Ammon's horn (tissue), 1 donor: ENCODE data around the gene RIT1.

Experiments used
- DNase-seq: peaks from one replicate; pipeline ENCODE4 v3.0.0-alpha.2; 2016; ENCODE audit warnings: low spot score

RIT1 gene

DNA sequence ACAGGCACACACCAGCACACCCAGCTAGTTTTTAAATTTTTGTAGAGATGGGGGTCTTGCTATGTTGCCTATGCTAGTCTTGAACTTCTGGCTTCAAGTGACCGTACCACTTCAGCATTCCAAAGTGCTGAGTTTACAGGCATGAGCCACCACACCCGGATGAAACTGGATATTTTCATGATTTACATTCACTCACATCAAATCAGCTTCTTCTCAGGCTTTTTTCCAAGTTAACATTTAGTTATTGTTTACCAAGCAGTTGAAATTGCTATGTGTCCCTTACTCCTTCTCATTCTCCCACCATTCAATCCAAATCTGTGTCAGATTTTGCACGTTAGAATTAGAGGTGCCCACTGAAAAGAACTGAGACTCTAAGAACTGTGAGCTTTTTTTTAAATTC is 18.4 kb downstream of the RIT1 start:
- DNase-seq, result no peak

DNA sequence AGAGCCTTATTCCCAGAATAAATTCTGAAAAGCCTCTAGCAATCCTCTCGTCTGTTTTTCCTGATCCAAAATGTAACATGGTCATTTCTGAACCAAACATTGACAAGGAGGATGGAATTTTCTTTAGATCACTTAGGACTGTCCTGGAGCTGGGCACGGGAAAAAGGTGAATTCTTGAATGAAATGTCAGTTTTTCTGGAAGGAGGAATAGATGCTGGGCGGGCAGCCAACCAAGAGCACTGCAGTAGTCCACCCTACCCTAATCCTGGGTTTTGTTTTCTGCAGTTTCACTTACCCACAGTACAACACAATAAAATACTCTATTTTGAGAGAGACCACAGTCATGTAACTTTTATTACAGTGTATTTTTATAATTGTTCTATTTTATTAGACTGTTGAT is 20.9 kb downstream of the RIT1 start:
- DNase-seq, result no peak

DNA sequence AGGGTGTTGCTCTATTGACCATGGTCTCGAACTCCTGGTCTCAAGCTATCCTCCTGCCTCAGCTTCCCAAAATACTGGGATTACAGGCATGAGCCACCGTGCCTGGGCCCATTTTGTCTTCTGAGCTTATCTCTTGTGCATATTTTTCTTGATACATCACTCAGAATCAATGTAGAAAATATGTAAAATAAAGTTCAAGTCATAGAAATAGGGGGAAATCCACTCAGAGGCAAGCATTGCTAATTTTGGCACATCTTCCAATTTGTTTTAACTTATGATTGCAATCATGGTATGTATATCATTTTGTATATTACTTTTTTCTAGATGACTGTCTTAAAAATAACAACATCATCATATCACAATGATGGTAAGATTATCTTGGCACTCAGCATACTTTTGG is 21.6 kb downstream of the RIT1 start:
- DNase-seq, result no peak

- no peak for DNase-seq
These were observed 22.7 kb downstream of the RIT1 start for GRCh38 chr1:155888481-155888880.

DNA sequence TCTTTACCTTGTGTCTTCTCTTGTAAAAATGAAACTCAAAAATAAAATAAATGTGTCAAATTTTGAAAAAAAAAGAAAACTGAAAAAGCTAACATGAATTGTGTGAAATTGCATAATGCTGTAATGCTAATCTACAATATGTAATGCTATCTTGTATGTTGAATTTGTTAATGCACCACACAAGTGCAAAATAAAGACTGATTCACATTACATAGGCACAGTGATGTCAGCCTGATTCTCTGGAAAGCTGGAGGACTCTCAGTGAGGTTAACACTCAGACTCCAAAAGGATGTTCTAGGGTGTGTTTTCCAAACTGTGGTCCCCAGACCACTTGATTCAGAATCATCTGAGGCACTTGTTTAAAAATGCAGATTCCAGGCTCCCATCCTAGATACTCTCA is 26.2 kb downstream of the RIT1 start:
- no peak for DNase-seq

- DNase-seq, result no peak
These were observed 26.9 kb downstream of the RIT1 start for GRCh38 chr1:155884031-155884960.

DNA sequence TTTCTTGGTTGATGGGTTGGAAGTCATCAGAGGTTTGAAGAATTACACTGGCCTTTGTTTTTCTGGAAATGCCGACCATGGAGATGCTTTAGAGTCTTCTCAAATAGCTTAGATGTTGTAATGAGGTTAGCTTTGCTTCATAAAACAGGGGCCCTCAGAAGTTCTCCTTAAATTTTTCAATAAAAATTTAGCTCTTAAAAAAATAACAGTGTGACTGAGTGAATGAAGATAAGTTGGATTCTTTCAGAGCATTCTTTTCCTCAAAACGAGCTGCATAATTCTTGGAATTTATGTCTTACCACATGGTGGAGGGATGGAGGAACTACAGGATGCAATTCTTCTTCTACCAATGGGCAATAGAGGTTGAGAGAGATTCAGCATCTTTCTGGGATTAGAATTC is 28.4 kb downstream of the RIT1 start:
- no peak for DNase-seq

GRCh38 chr1:155882235-155882634 is 28.9 kb downstream of the RIT1 start:
- DNase-seq, result no peak

GRCh38 chr1:155880950-155881349 is 30.2 kb downstream of the RIT1 start:
- no peak for DNase-seq

DNA sequence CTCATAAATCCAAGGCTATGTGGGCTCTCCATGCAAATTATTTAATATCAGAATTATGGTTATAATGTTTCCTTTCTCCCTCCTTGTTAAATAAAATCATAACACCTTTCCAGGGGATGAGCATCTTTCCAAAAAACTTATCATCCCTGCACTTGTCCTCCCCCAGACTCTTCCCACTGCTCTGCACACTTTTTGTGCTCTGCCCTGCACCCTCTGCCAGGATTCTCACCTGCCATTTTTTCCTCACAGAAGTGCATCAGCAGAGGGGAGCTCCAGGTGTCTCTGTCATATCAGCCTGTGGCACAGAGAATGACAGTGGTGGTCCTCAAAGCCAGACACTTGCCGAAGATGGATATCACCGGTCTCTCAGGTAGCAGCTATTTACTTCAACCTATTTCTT is 30.9 kb downstream of the RIT1 start:
- no peak for DNase-seq

- DNase-seq, result no peak
These were observed 33.2 kb downstream of the RIT1 start for GRCh38 chr1:155877945-155878344.

DNA sequence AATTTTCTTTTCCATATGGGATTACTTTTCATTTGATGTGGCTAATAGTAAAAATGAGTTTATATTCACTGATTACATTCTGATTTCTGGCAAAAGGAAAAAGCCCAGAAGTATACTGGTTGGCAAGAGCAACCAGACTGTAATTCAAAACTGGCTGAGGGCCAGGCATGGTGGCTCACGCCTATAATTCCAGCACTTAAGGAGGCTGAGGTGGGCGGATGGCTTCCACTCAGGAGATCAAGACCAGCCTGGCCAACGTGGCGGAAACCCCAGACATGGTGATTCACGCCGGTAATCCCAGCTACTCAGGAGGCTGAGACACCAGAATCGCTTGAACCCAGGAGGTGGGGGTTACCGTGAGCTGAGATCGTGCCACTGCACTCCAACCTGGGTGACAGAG is 37.3 kb downstream of the RIT1 start:
- DNase-seq, result no peak

DNA sequence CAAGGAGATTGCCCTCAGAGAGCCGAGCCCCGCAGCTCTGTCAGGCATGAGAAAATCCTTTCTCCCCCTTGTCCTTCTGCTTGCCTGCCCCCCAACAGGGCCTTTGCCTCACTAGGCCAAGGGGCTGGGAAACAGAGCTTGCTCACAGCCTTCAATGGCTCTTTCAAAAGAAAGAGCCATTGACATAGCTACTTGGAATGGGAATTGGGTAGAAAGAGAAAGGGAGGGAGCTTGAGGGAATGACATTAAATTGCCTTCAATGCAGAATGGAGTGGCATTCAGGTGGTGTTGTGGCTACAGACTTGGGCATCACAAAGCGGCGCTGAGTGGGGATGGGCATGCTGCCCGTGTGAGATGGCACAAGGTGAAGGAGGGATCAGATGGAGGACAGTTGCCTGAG is 38.6 kb downstream of the RIT1 start:
- peak; percentile 84 for DNase-seq

- peak; percentile 98 for DNase-seq
These were observed 39.8 kb downstream of the RIT1 start for GRCh38 chr1:155871390-155871789.

DNA sequence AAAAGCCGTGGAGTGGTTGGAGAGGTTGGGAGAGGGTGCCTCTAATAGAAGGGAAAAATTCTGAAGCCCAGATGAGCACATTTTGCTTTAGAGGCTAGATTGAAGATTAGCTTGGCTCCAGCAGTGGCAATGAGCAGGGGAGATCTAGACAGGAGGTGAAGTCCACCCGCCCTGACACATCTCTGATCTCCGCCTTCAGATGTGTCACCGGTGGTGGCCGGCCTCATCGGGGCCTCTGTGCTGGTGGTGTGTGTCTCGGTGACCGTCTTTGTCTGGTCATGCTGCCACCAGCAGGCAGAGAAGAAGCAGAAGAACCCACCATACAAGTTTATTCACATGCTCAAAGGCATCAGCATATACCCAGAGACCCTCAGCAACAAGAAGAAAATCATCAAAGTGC is 43.4 kb downstream of the RIT1 start:
- no peak for DNase-seq

- DNase-seq, result no peak
These were observed 46.8 kb downstream of the RIT1 start for GRCh38 chr1:155864393-155864792.

DNA sequence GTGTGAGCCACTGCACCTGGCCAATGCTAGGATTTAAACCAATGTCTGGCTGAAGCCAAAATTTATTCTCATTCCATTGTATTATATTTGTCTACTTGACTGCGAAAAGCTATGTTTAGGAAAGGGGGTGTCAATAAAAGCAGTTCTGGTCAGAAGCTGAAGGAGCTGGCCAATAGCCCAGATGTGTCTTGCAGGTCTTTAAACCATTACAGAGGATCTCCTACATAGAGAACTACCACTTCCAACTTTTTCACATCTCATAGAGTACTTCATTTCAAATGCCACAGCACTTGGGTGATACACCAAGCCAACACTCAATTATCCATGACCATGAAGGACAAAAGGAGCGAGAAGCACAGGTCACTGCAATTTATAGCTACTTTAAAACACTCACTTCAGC is 49.3 kb downstream of the RIT1 start:
- no peak for DNase-seq

GRCh38 chr1:155860970-155861510 is 50.1 kb downstream of the RIT1 start:
- DNase-seq, result no peak

GRCh38 chr1:155859881-155860871 is 51.0 kb downstream of the RIT1 start:
- DNase-seq, result peak; percentile 94

DNA sequence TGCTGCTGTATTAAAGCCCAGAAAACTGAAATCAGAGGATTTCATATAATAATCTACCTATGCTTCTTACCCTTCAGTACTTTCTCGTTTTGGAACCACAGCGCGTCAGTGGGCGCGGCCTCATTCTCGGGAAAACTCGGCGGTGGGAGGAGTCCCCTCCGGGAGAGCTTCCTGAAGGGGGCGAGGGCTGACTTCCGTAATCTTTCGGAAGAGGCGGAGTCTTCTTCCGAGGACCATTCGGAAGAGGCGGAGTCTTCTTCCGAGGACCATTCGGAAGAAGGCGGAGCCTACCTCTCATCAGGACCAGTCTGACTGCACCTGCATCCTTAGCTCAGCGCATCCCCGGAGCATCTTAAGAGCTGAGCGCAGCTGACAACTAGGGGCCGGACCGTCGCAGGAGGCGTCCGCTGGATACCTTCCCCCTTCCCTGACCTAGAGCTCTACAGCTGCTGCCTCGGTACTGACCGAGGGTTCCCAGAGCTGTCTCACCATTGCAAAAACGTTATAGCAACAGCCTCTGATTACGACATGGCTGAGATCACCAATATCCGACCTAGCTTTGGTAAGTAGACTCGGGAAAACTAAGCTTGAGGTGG is 51.8 kb downstream of the RIT1 start, which contains the start of gene SYT11:
Gene SYT11 (plus strand): TSS at position 334 of the 596 bp plus-strand sequence. CDS start 195 bp downstream, at position 529.
- peak; percentile 98 for DNase-seq

GRCh38 chr1:155858800-155859233 is 52.3 kb downstream of the RIT1 start:
- no peak for DNase-seq
